ENCODE data around the gene AOPEP. TPM values are rescaled to one million over a fixed set of nuclear protein-coding genes. Genes with fewer than 3 reads are reported as not detected.

Gene AOPEP, protein sequence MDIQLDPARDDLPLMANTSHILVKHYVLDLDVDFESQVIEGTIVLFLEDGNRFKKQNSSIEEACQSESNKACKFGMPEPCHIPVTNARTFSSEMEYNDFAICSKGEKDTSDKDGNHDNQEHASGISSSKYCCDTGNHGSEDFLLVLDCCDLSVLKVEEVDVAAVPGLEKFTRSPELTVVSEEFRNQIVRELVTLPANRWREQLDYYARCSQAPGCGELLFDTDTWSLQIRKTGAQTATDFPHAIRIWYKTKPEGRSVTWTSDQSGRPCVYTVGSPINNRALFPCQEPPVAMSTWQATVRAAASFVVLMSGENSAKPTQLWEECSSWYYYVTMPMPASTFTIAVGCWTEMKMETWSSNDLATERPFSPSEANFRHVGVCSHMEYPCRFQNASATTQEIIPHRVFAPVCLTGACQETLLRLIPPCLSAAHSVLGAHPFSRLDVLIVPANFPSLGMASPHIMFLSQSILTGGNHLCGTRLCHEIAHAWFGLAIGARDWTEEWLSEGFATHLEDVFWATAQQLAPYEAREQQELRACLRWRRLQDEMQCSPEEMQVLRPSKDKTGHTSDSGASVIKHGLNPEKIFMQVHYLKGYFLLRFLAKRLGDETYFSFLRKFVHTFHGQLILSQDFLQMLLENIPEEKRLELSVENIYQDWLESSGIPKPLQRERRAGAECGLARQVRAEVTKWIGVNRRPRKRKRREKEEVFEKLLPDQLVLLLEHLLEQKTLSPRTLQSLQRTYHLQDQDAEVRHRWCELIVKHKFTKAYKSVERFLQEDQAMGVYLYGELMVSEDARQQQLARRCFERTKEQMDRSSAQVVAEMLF
- 3.6 and 10.0 TPM in 2 replicates for polyA plus RNA-seq
- polyA minus RNA-seq: 29.7 and 33.8 TPM in 2 replicates

DNA sequence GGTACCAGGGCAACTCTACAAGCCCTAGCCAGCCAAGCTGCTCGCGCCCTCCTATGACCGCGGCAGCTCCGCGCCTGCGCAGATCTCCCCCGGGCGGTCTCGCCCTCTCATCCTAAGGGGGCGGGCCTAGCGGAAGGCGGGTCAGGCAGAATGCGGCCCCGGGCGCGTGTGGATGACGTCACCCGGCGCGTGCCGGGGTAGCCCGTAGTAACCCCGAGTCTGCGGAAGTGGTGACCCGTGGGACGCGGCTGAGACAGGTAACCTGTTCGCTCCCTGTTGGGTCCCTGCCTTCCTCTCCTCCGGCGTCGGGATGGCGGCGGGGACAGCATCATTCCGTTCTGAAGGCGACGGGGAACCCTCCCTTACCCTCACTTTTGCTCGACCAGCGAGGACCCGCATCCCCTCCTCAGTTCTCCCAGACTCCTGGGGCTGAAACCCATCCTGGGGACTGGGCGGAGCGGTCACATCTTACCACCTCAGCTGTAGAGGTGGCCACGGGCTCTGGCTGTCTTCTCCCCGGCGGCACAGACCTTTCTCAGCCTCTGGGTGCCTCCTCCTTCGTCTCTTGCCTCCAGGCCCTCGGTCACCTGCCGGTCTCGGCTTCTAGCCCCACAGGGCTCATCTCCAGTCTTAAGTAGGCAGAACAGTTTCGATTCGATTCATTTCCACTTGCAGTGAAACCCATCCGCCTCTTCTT is at the start of gene AOPEP:
Gene AOPEP (plus strand): TSS at position 205 of the 697 bp plus-strand sequence. CDS start 33,085 bp downstream, outside the sequence.
- H3K4me3 ChIP-seq (ENCODE audit: low read length): peak within 1 kb of the TSS; percentile 97
- H3K27me3 ChIP-seq (ENCODE audit: insufficient read depth, low read depth, low read length): no peaks in the 10 kb centered on the region
- H3F3A ChIP-seq (ENCODE audit: insufficient read depth, low read length, poor library complexity, severe bottlenecking): no peaks in the 10 kb centered on the region
- no peaks in the 10 kb centered on the region for H4K20me1 ChIP-seq (ENCODE audit: insufficient read depth)
- no peaks in the 10 kb centered on the region for H3K9me2 ChIP-seq (ENCODE audit: insufficient read depth, low read length)
- H3K79me2 ChIP-seq (replicated peaks; ENCODE audit: insufficient read depth, low read length): peaks cover 18% of the 10 kb centered on the region
- H2AFZ ChIP-seq (ENCODE audit: low read depth, low read length): peak within 1 kb of the TSS; percentile 90
- peak within 1 kb of the TSS; percentile 71 for H3K4me2 ChIP-seq (ENCODE audit: low read length)
- H3K36me3 ChIP-seq (ENCODE audit: insufficient read depth, low read length): no peaks in the 10 kb centered on the region
- H3K9ac ChIP-seq (ENCODE audit: low read length): peak within 1 kb of the TSS; percentile 89
- H3K9me3 ChIP-seq (ENCODE audit: low read length): no peaks in the 10 kb centered on the region
- peak within 1 kb of the TSS; percentile 89 for H3K27ac ChIP-seq (ENCODE audit: low read length)
- TF ChIP-seq RAD21 (conservative IDR thresholded peaks at IDR 0.05): peak; percentile 60
- TF ChIP-seq POLR2AphosphoS5 (IDR thresholded peaks at IDR 0.05): peak; percentile 90
- TF ChIP-seq EZH2 (IDR thresholded peaks at IDR 0.05; ENCODE audit: borderline replicate concordance, insufficient read depth, low read length, poor library complexity, severe bottlenecking): no peak
- peak; percentile 92 for TF ChIP-seq MXI1 (conservative IDR thresholded peaks at IDR 0.05; ENCODE audit: poor library complexity, severe bottlenecking)
- TF ChIP-seq, protein P1, sequence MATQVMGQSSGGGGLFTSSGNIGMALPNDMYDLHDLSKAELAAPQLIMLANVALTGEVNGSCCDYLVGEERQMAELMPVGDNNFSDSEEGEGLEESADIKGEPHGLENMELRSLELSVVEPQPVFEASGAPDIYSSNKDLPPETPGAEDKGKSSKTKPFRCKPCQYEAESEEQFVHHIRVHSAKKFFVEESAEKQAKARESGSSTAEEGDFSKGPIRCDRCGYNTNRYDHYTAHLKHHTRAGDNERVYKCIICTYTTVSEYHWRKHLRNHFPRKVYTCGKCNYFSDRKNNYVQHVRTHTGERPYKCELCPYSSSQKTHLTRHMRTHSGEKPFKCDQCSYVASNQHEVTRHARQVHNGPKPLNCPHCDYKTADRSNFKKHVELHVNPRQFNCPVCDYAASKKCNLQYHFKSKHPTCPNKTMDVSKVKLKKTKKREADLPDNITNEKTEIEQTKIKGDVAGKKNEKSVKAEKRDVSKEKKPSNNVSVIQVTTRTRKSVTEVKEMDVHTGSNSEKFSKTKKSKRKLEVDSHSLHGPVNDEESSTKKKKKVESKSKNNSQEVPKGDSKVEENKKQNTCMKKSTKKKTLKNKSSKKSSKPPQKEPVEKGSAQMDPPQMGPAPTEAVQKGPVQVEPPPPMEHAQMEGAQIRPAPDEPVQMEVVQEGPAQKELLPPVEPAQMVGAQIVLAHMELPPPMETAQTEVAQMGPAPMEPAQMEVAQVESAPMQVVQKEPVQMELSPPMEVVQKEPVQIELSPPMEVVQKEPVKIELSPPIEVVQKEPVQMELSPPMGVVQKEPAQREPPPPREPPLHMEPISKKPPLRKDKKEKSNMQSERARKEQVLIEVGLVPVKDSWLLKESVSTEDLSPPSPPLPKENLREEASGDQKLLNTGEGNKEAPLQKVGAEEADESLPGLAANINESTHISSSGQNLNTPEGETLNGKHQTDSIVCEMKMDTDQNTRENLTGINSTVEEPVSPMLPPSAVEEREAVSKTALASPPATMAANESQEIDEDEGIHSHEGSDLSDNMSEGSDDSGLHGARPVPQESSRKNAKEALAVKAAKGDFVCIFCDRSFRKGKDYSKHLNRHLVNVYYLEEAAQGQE (IDR thresholded peaks at IDR 0.05; ENCODE audit: borderline replicate concordance): peak; percentile 66
- TF ChIP-seq EP300 (conservative IDR thresholded peaks at IDR 0.05; ENCODE audit: poor library complexity, severe bottlenecking): peak; percentile 78
- peak; percentile 90 for TF ChIP-seq TAF1 (IDR thresholded peaks at IDR 0.05; ENCODE audit: low read depth)
- TF ChIP-seq SMC3 (conservative IDR thresholded peaks at IDR 0.05; ENCODE audit: poor library complexity): peak; percentile 72
- TF ChIP-seq, protein P2, sequence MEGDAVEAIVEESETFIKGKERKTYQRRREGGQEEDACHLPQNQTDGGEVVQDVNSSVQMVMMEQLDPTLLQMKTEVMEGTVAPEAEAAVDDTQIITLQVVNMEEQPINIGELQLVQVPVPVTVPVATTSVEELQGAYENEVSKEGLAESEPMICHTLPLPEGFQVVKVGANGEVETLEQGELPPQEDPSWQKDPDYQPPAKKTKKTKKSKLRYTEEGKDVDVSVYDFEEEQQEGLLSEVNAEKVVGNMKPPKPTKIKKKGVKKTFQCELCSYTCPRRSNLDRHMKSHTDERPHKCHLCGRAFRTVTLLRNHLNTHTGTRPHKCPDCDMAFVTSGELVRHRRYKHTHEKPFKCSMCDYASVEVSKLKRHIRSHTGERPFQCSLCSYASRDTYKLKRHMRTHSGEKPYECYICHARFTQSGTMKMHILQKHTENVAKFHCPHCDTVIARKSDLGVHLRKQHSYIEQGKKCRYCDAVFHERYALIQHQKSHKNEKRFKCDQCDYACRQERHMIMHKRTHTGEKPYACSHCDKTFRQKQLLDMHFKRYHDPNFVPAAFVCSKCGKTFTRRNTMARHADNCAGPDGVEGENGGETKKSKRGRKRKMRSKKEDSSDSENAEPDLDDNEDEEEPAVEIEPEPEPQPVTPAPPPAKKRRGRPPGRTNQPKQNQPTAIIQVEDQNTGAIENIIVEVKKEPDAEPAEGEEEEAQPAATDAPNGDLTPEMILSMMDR (IDR thresholded peaks at IDR 0.05; ENCODE audit: poor library complexity, severe bottlenecking): peak; percentile 27

DNA sequence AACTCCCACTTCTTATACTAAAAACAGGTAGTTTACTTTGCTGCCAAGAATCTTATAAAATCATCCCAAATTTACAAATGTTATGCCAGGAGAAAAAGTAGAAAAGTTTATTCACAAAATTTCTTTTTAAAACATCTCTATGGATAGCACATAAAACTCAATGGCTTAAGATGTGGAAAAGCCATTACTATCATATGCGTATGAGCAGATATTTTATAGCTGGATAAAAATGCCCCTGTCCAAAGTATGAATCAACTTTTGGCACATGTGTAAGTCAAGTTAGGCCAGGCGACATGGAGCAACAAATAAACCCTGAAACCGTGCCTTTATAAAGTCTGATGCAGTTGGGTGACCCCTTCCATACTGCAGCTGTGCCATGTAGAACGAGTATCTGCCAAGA is 48.6 kb upstream of the AOPEP start:
- Histone ChIP-seq H3K9ac (ENCODE audit: low read length) (no peak overlapping the region), H3K27ac (ENCODE audit: low read length) (no peak overlapping the region), H3K79me2 (replicated peaks; ENCODE audit: insufficient read depth, low read length) (no peaks in the 10 kb centered on the region), H3K36me3 (ENCODE audit: insufficient read depth, low read length) (no peaks in the 10 kb centered on the region), H3K4me2 (ENCODE audit: low read length) (no peak overlapping the region), H3K27me3 (ENCODE audit: insufficient read depth, low read depth, low read length) (no peaks in the 10 kb centered on the region), H3K9me3 (ENCODE audit: low read length) (no peaks in the 10 kb centered on the region), H3K4me3 (ENCODE audit: low read length) (no peak overlapping the region), H2AFZ (ENCODE audit: low read depth, low read length) (no peak overlapping the region), H3K9me2 (ENCODE audit: insufficient read depth, low read length) (no peaks in the 10 kb centered on the region), H3F3A (ENCODE audit: insufficient read depth, low read length, poor library complexity, severe bottlenecking) (no peaks in the 10 kb centered on the region), H4K20me1 (ENCODE audit: insufficient read depth) (no peaks in the 10 kb centered on the region)
- TF ChIP-seq SMC3 (conservative IDR thresholded peaks at IDR 0.05; ENCODE audit: poor library complexity) (no peak), MXI1 (conservative IDR thresholded peaks at IDR 0.05; ENCODE audit: poor library complexity, severe bottlenecking) (no peak), EP300 (conservative IDR thresholded peaks at IDR 0.05; ENCODE audit: poor library complexity, severe bottlenecking) (no peak)
- TF ChIP-seq, protein P1 (IDR thresholded peaks at IDR 0.05; ENCODE audit: borderline replicate concordance): no peak
